Smooth muscle cell (in vitro differentiated cells): Measurements from ENCODE around the gene SMAD6. TPM values are rescaled to one million over a fixed set of nuclear protein-coding genes. Genes with fewer than 3 reads are reported as not detected.
A peak's percentile ranks its signal among the peaks of the same experiment; 100 is the strongest.

Source experiments
- DNase-seq: peaks from one replicate; lab custom pipeline; 2025; ENCODE audit not compliant: unreplicated experiment; lab: John Stamatoyannopoulos, UW
- H2AFZ ChIP-seq: fragments of 200-600 bp; sonication (generic); 2 replicates; pipeline ENCODE4 v1.6.0; 2016; ENCODE audit warnings: antibody characterized with exemption, low read depth, mild to moderate bottlenecking
- H3F3A ChIP-seq: fragments of 200-600 bp; sonication (generic); 2 replicates; pipeline ENCODE4 v1.6.0; 2017; ENCODE audit warnings: antibody characterized with exemption, low read depth
- H3K27ac ChIP-seq: fragments of 200-600 bp; sonication (generic); 2 replicates; pipeline ENCODE4 v1.5.1; 2016; ENCODE audit warnings: low read depth, mild to moderate bottlenecking
- H3K27me3 ChIP-seq: fragments of 200-600 bp; sonication (generic); 2 replicates; pipeline ENCODE4 v1.6.1; 2016; ENCODE audit warnings: low read depth, mild to moderate bottlenecking
- H3K36me3 ChIP-seq: fragments of 200-600 bp; sonication (generic); 2 replicates; pipeline ENCODE4 v1.5.1; 2016; ENCODE audit warnings: low read depth
- H3K4me1 ChIP-seq: fragments of 200-600 bp; sonication (generic); 2 replicates; pipeline ENCODE4 v1.5.1; 2016; ENCODE audit warnings: low read depth
- H3K4me2 ChIP-seq: fragments of 200-600 bp; sonication (generic); 2 replicates; pipeline ENCODE4 v1.6.0; 2016; ENCODE audit warnings: mild to moderate bottlenecking
- H3K4me3 ChIP-seq: fragments of 200-600 bp; sonication (generic); 2 replicates; pipeline ENCODE4 v1.5.1; 2016; ENCODE audit warnings: mild to moderate bottlenecking
- H3K79me2 ChIP-seq: fragments of 200-600 bp; sonication (generic); 2 replicates; pipeline ENCODE4 v1.6.0; 2016; ENCODE audit warnings: low read depth, mild to moderate bottlenecking
- H3K9ac ChIP-seq: fragments of 200-600 bp; sonication (generic); 2 replicates; pipeline ENCODE4 v1.6.0; 2016; ENCODE audit warnings: low read depth
- H3K9me3 ChIP-seq: fragments of 200-600 bp; sonication (generic); replicated peaks from 2 replicates; pipeline ENCODE4 v1.5.1; 2016; ENCODE audit warnings: low read depth
- H4K20me1 ChIP-seq: fragments of 200-600 bp; sonication (generic); 2 replicates; pipeline ENCODE4 v1.6.0; 2016; ENCODE audit warnings: low read depth
- CTCF ChIP-seq: fragments of 200-600 bp; sonication (generic); IDR thresholded peaks from 2 replicates; pipeline ENCODE4 v1.5.1; 2017; ENCODE audit warnings: borderline replicate concordance, mild to moderate bottlenecking, antibody characterized with exemption; ENCODE audit not compliant: insufficient read depth, poor library complexity, severe bottlenecking
- WGBS: methylation state at CpG from one replicate; pipeline ENCODE4 v1.1.7; 2016; ENCODE audit warnings: low lambda C conversion rate; 5-methylcytosine and 5-hydroxymethylcytosine counted together
- polyA plus RNA-seq: library from polyadenylated mRNA; unstranded; fragments of >200 nt; fragmentation: Nextera tagmentation; extraction: Ambion mirVana; gene quantifications from 2 replicates; pipeline ENCODE4 v1.2.1, GENCODE V29; 2016
- total RNA-seq: library from RNA; depleted of rRNA; stranded (reverse); fragments of >200 nt; gene quantifications from 2 replicates; pipeline ENCODE4 v1.2.3, GENCODE V29; 2014

SMAD6 gene
- total and polyA plus RNA-seq, 2 experiments from 2014 or later = 42.6 to 44.0 TPM

DNA sequence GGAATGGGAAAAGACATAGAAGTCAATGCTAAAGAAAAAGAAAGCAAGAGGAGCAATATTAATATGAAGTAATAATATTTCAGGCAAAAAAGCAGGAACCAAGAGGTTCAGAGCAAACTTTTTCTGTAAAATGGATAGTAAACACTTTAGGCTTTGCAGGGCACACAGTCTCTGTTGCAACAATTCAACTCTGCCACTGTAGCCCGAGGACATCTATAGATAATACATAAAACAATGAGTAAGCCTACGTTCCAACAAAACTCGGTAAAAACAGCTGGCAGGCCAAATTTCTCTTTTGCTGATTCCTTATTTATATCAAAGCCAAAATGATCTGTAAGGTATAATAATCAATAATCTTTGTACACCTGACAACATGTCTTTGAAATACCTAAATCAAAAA is 56.8 kb downstream of the SMAD6 start:
- 43% methylated on average over 3 of the region's 3 CpGs for WGBS
- Histone ChIP-seq H3K4me3 (no peak overlapping the region), H3K79me2 (peaks cover 97% of the 10 kb centered on the region), H3K9ac (no peak overlapping the region), H3K27me3 (no peaks in the 10 kb centered on the region), H4K20me1 (peaks cover 100% of the 10 kb centered on the region), H3K27ac (peak overlapping the region; percentile 25), H3K4me1 (peaks cover 24% of the 10 kb centered on the region), H3F3A (peaks cover 55% of the 10 kb centered on the region), H3K9me3 (no peaks in the 10 kb centered on the region), H2AFZ (no peak overlapping the region), H3K4me2 (no peak overlapping the region), H3K36me3 (peaks cover 7% of the 10 kb centered on the region)
- DNase-seq = no peak
- no peak for TF ChIP-seq CTCF

GRCh38 chr15:66760097-66760967 is 58.3 kb downstream of the SMAD6 start:
- peaks cover under 1% of the 10 kb centered on the region for H3K36me3 ChIP-seq
- no peaks in the 10 kb centered on the region for H3K9me3 ChIP-seq
- H4K20me1 ChIP-seq = peaks cover 100% of the 10 kb centered on the region
- H3F3A ChIP-seq = peaks cover 53% of the 10 kb centered on the region
- H3K27me3 ChIP-seq = no peaks in the 10 kb centered on the region
- H3K4me1 ChIP-seq = peaks cover 25% of the 10 kb centered on the region
- TF ChIP-seq CTCF = no peak
- H2AFZ ChIP-seq = no peak overlapping the region
- H3K4me3 ChIP-seq = no peak overlapping the region
- WGBS = 73% methylated on average over 16 of the region's 16 CpGs
- no peak overlapping the region for H3K9ac ChIP-seq
- peak overlapping the region; percentile 59 for H3K4me2 ChIP-seq
- H3K79me2 ChIP-seq = peaks cover 97% of the 10 kb centered on the region
- peak overlapping the region; percentile 76 for H3K27ac ChIP-seq
- DNase-seq = no peak

GRCh38 chr15:66760968-66761725 is 59.1 kb downstream of the SMAD6 start:
- Histone ChIP-seq H3K27me3 (no peaks in the 10 kb centered on the region), H3K9ac (no peak overlapping the region), H3K9me3 (no peaks in the 10 kb centered on the region), H4K20me1 (peaks cover 100% of the 10 kb centered on the region), H3K4me1 (peaks cover 29% of the 10 kb centered on the region), H3K4me2 (peak overlapping the region; percentile 59), H2AFZ (no peak overlapping the region), H3K36me3 (no peaks in the 10 kb centered on the region), H3K27ac (peak overlapping the region; percentile 76), H3K4me3 (no peak overlapping the region), H3K79me2 (peaks cover 97% of the 10 kb centered on the region), H3F3A (peaks cover 51% of the 10 kb centered on the region)
- no peak for TF ChIP-seq CTCF
- 37% methylated on average over 16 of the region's 16 CpGs for WGBS
- DNase-seq = no peak
